HG03045 (cell line): ENCODE measurements around the gene ZNF771.
A peak's percentile ranks its signal among the peaks of the same experiment; 100 is the strongest.

Source experiments
- ATAC-seq: cut with Tn5 transposase; IDR thresholded peaks from one replicate; pipeline ENCODE4 v1.9.1; 2021; ENCODE audit warnings: mild to moderate bottlenecking, moderate library complexity; ENCODE audit not compliant: unreplicated experiment

ZNF771 gene

GRCh38 chr16:30397776-30398660 is 9.4 kb upstream of the ZNF771 start:
- no peak for ATAC-seq

- ATAC-seq, result no peak
These were observed 8.6 kb upstream of the ZNF771 start for GRCh38 chr16:30398661-30399434.

GRCh38 chr16:30399435-30400186 is 7.8 kb upstream of the ZNF771 start:
- no peak for ATAC-seq

GRCh38 chr16:30401768-30402425 is 5.5 kb upstream of the ZNF771 start:
- no peak for ATAC-seq

- no peak for ATAC-seq
These were observed 658 bp upstream of the ZNF771 start for GRCh38 chr16:30406795-30407101.

GRCh38 chr16:30407804-30408534 is 563 bp downstream of the ZNF771 start:
- ATAC-seq, result peak; percentile 21

- peak; percentile 37 for ATAC-seq
These were observed 2.0 kb downstream of the ZNF771 start for GRCh38 chr16:30409125-30410060.

- ATAC-seq, result no peak
These were observed 5.9 kb downstream of the ZNF771 start for GRCh38 chr16:30413112-30413806.

GRCh38 chr16:30414159-30414558 is 6.8 kb downstream of the ZNF771 start:
- no peak for ATAC-seq

GRCh38 chr16:30416047-30416603 is 8.7 kb downstream of the ZNF771 start:
- no peak for ATAC-seq

GRCh38 chr16:30416624-30417528 is 9.5 kb downstream of the ZNF771 start:
- no peak for ATAC-seq

- peak; percentile 75 for ATAC-seq
These were observed 10.3 kb downstream of the ZNF771 start for GRCh38 chr16:30417529-30418349.

- ATAC-seq, result no peak
These were observed 11.2 kb downstream of the ZNF771 start for GRCh38 chr16:30418350-30419181.

GRCh38 chr16:30421010-30421409 is 13.6 kb downstream of the ZNF771 start:
- no peak for ATAC-seq

- ATAC-seq, result no peak
These were observed 20.6 kb downstream of the ZNF771 start for GRCh38 chr16:30428055-30428454.

- no peak for ATAC-seq
These were observed 21.9 kb downstream of the ZNF771 start for GRCh38 chr16:30429418-30429677.
